H9 (cell line): Measurements from ENCODE around the gene NCF2. TPM values are rescaled to one million over a fixed set of nuclear protein-coding genes. Genes with fewer than 3 reads are reported as not detected.

Experiments used
- DNase-seq: peaks from one replicate; pipeline ENCODE4 v3.0.0-alpha.2; 2017
- H2AFZ ChIP-seq: one replicate; pipeline ENCODE4 v1.6.1; 2013; ENCODE audit warnings: mild to moderate bottlenecking, low read length, control low read depth, moderate library complexity
- H2AK5ac ChIP-seq: 2 replicates; pipeline ENCODE4 v1.6.1; 2013; ENCODE audit warnings: low read length, control low read depth, mixed read lengths; ENCODE audit not compliant: insufficient read length
- H2BK120ac ChIP-seq: one replicate; pipeline ENCODE4 v1.6.1; 2013; ENCODE audit warnings: low read depth, mild to moderate bottlenecking, low read length, control low read depth, inconsistent platforms; ENCODE audit not compliant: poor library complexity, severe bottlenecking
- H2BK12ac ChIP-seq: 2 replicates; pipeline ENCODE4 v1.6.1; 2013; ENCODE audit warnings: low read length, control low read depth, mixed read lengths, low read depth; ENCODE audit not compliant: insufficient read length
- H2BK15ac ChIP-seq: 2 replicates; pipeline ENCODE4 v1.6.1; 2013; ENCODE audit warnings: low read depth, low read length, control low read depth
- H2BK20ac ChIP-seq: one replicate; pipeline ENCODE4 v1.6.1; 2013; ENCODE audit warnings: low read depth, mild to moderate bottlenecking, low read length, control low read depth, inconsistent platforms; ENCODE audit not compliant: poor library complexity, severe bottlenecking
- H2BK5ac ChIP-seq: 2 replicates; pipeline ENCODE4 v1.6.1; 2013; ENCODE audit warnings: low read length, control low read depth, mixed read lengths; ENCODE audit not compliant: insufficient read length
- H3K14ac ChIP-seq: 2 replicates; pipeline ENCODE4 v1.6.1; 2013; ENCODE audit warnings: low read length, control low read depth; ENCODE audit not compliant: insufficient read depth
- H3K18ac ChIP-seq: 2 replicates; pipeline ENCODE4 v1.6.1; 2013; ENCODE audit warnings: low read depth, mild to moderate bottlenecking, mixed read lengths, low read length, control low read depth; ENCODE audit not compliant: insufficient read length
- H3K23ac ChIP-seq: 2 replicates; pipeline ENCODE4 v1.6.1; 2013; ENCODE audit warnings: low read length, control low read depth, mixed read lengths, low read depth; ENCODE audit not compliant: insufficient read length
- H3K23me2 ChIP-seq: 2 replicates; pipeline ENCODE4 v1.6.1; 2013; ENCODE audit warnings: low read depth, mild to moderate bottlenecking, mixed read lengths, low read length, control low read depth; ENCODE audit not compliant: insufficient read length, poor library complexity, severe bottlenecking
- H3K27ac ChIP-seq: 2 replicates; pipeline ENCODE4 v1.5.1; 2013; ENCODE audit warnings: low read length, control low read depth, mixed read lengths, low read depth; ENCODE audit not compliant: insufficient read length
- H3K27me3 ChIP-seq: 2 replicates; pipeline ENCODE4 v1.6.1; 2013; ENCODE audit warnings: low read length, control low read depth, inconsistent platforms; ENCODE audit not compliant: insufficient read depth
- H3K4ac ChIP-seq: 2 replicates; pipeline ENCODE4 v1.6.1; 2013; ENCODE audit warnings: low read depth, mild to moderate bottlenecking, control low read depth, inconsistent platforms, low read length, moderate library complexity
- H3K4me1 ChIP-seq: 2 replicates; pipeline ENCODE4 v1.6.1; 2013; ENCODE audit warnings: low read length, control low read depth, inconsistent platforms; ENCODE audit not compliant: insufficient read depth
- H3K4me2 ChIP-seq: 2 replicates; pipeline ENCODE4 v1.6.1; 2013; ENCODE audit warnings: low read length, control low read depth, mixed read lengths; ENCODE audit not compliant: insufficient read length, insufficient read depth
- H3K56ac ChIP-seq: 2 replicates; pipeline ENCODE4 v1.6.1; 2013; ENCODE audit warnings: low read depth, mild to moderate bottlenecking, mixed read lengths, low read length, control low read depth; ENCODE audit not compliant: insufficient read length
- H3K79me1 ChIP-seq: 2 replicates; pipeline ENCODE4 v1.6.1; 2013; ENCODE audit warnings: low read depth, mild to moderate bottlenecking, moderate library complexity, low read length, control low read depth, inconsistent platforms; ENCODE audit not compliant: insufficient read depth, poor library complexity, severe bottlenecking
- H3K79me2 ChIP-seq: 2 replicates; pipeline ENCODE4 v1.6.1; 2013; ENCODE audit warnings: low read length, control low read depth, inconsistent platforms; ENCODE audit not compliant: insufficient read depth
- H3K9ac ChIP-seq: 2 replicates; pipeline ENCODE4 v1.6.1; 2013; ENCODE audit warnings: low read length, control low read depth, mixed read lengths; ENCODE audit not compliant: insufficient read length; ENCODE audit errors: extremely low read depth
- H3K9me3 ChIP-seq: one replicate; pipeline ENCODE4 v1.6.1; 2013; ENCODE audit warnings: low read depth, low read length, inconsistent platforms; ENCODE audit not compliant: control insufficient read depth
- H3T11ph ChIP-seq: one replicate; pipeline ENCODE4 v1.6.1; 2013; ENCODE audit warnings: mild to moderate bottlenecking, low read length, control low read depth, inconsistent platforms
- H4K20me1 ChIP-seq: one replicate; pipeline ENCODE4 v1.6.1; 2013; ENCODE audit not compliant: control insufficient read depth, insufficient read length, insufficient read depth
- H4K5ac ChIP-seq: 2 replicates; pipeline ENCODE4 v1.6.1; 2013; ENCODE audit warnings: low read depth, mild to moderate bottlenecking, mixed read lengths, low read length, control low read depth; ENCODE audit not compliant: insufficient read length
- H4K8ac ChIP-seq: replicated peaks from 2 replicates; pipeline ENCODE4 v1.6.1; 2013; ENCODE audit warnings: low read length, control low read depth, mixed read lengths, low read depth; ENCODE audit not compliant: insufficient read length
- H4K91ac ChIP-seq: 2 replicates; pipeline ENCODE4 v1.6.1; 2013; ENCODE audit warnings: low read depth, mild to moderate bottlenecking, moderate library complexity, mixed read lengths, low read length, control low read depth; ENCODE audit not compliant: insufficient read length
- H3K27ac Mint-ChIP-seq, 3 experiments: 2 replicates in 2 of 3; 3 replicates in 1 of 3; pipeline ENCODE4 v1.8.0; 2020 to 2021; ENCODE audit warnings: mixed read lengths in 3 of 3, mild to moderate bottlenecking in 1 of 3, moderate library complexity in 1 of 3
- H3K27me3 Mint-ChIP-seq: 2 replicates; pipeline ENCODE4 v1.8.0; 2021; ENCODE audit warnings: low read depth, mild to moderate bottlenecking, moderate library complexity, mixed read lengths
- H3K36me3 Mint-ChIP-seq, 3 experiments: 2 replicates in 2 of 3; 3 replicates in 1 of 3; pipeline ENCODE4 v1.8.0; 2020 to 2021; ENCODE audit warnings: low read depth in 3 of 3, mixed read lengths in 3 of 3; ENCODE audit not compliant: insufficient read depth in 1 of 3
- H3K4me1 Mint-ChIP-seq, 2 experiments: 2 replicates each; pipeline ENCODE4 v1.8.0; 2020; ENCODE audit warnings: mixed read lengths in 2 of 2
- H3K4me3 Mint-ChIP-seq, 2 experiments: 2 replicates in 1 of 2; 3 replicates in 1 of 2; pipeline ENCODE4 v1.8.0; 2020 to 2021; ENCODE audit warnings: mild to moderate bottlenecking in 2 of 2, mixed read lengths in 2 of 2, moderate library complexity in 1 of 2
- H3K9me3 Mint-ChIP-seq, 2 experiments: 2 replicates in 1 of 2; 3 replicates in 1 of 2; pipeline ENCODE4 v1.8.0; 2020; ENCODE audit warnings: mild to moderate bottlenecking in 2 of 2, mixed read lengths in 2 of 2, moderate library complexity in 1 of 2
- WGBS: extraction: QIAGEN DNeasy Blood & Tissue Kit; methylation state at CpG from one replicate; pipeline ENCODE4 v1.1.7; 2013; ENCODE audit warnings: missing lambda C conversion rate, low lambda C conversion rate, mixed read lengths; ENCODE audit not compliant: insufficient read length; ENCODE audit errors: extremely low coverage; 5-methylcytosine and 5-hydroxymethylcytosine counted together
- total RNA-seq: library from RNA; stranded (reverse); gene quantifications from 2 replicates; pipeline ENCODE4 v1.2.1, GENCODE V29; 2021
- TF ChIP-seq, protein P1 (sequence below): fragments of 200-600 bp; sonication (generic); conservative IDR thresholded peaks from 3 replicates; pipeline ENCODE4 v1.8.0; 2021; ENCODE audit warnings: antibody characterized with exemption, mild to moderate bottlenecking

NCF2 gene
- total RNA-seq, 1 experiment from 2014 or later: not detected

GRCh38 chr1:183609759-183610452 lies 19.6 kb upstream of the NCF2 start:
- no peak overlapping the region for H3K18ac ChIP-seq
- no peaks in the 10 kb centered on the region for H3K9me3 ChIP-seq
- H2BK5ac ChIP-seq: no peak overlapping the region
- Mint-ChIP-seq H3K36me3 (peaks cover 0 to 8% (median 2%) of the 10 kb centered on the region in 3 experiments; a peak in 2 of 7 replicates), H3K27ac (no peak overlapping the region), H3K4me1 (peaks cover 2 to 4% of the 10 kb centered on the region in 2 experiments; a peak in 3 of 4 replicates), H3K27me3 (peaks cover 3% of the 10 kb centered on the region), H3K9me3 (peaks cover 3 to 4% of the 10 kb centered on the region in 2 experiments; a peak in 4 of 5 replicates), H3K4me3 (no peak overlapping the region)
- H2BK12ac ChIP-seq: no peak overlapping the region
- no peaks in the 10 kb centered on the region for H4K20me1 ChIP-seq
- H4K8ac ChIP-seq: no peak overlapping the region
- no peak overlapping the region for H3T11ph ChIP-seq
- no peak overlapping the region for H3K23ac ChIP-seq
- H3K79me1 ChIP-seq: no peaks in the 10 kb centered on the region
- H3K27ac ChIP-seq: no peak overlapping the region
- no peak overlapping the region for H2AFZ ChIP-seq
- no peak for DNase-seq
- no peak overlapping the region for H2BK20ac ChIP-seq
- no peak overlapping the region for H4K91ac ChIP-seq
- no peak overlapping the region for H3K4me2 ChIP-seq
- no peak overlapping the region for H3K14ac ChIP-seq
- H3K4me1 ChIP-seq: no peaks in the 10 kb centered on the region
- H2BK120ac ChIP-seq: no peak overlapping the region
- no peak overlapping the region for H2AK5ac ChIP-seq
- TF ChIP-seq, protein P1, sequence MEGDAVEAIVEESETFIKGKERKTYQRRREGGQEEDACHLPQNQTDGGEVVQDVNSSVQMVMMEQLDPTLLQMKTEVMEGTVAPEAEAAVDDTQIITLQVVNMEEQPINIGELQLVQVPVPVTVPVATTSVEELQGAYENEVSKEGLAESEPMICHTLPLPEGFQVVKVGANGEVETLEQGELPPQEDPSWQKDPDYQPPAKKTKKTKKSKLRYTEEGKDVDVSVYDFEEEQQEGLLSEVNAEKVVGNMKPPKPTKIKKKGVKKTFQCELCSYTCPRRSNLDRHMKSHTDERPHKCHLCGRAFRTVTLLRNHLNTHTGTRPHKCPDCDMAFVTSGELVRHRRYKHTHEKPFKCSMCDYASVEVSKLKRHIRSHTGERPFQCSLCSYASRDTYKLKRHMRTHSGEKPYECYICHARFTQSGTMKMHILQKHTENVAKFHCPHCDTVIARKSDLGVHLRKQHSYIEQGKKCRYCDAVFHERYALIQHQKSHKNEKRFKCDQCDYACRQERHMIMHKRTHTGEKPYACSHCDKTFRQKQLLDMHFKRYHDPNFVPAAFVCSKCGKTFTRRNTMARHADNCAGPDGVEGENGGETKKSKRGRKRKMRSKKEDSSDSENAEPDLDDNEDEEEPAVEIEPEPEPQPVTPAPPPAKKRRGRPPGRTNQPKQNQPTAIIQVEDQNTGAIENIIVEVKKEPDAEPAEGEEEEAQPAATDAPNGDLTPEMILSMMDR: no peak
- no peak overlapping the region for H4K5ac ChIP-seq
- no peak overlapping the region for H3K4ac ChIP-seq
- H3K27me3 ChIP-seq: no peaks in the 10 kb centered on the region
- no peak overlapping the region for H3K9ac ChIP-seq
- no peak overlapping the region for H2BK15ac ChIP-seq
- H3K23me2 ChIP-seq: no peaks in the 10 kb centered on the region
- WGBS: no CpG with 5 or more reads among the region's 3 CpGs
- no peaks in the 10 kb centered on the region for H3K79me2 ChIP-seq
- H3K56ac ChIP-seq: no peak overlapping the region
